OCI-LY1 (cell line): ENCODE data around the gene ADAMTS8.

ENCODE experiments used
- CTCF ChIP-seq: fragments of 200-600 bp; sonication (generic), shearing (Covaris generic); IDR thresholded peaks from 2 replicates; pipeline ENCODE4 v1.5.1; 2017; ENCODE audit warnings: mild to moderate bottlenecking, antibody characterized with exemption, low read length, moderate library complexity, mixed read lengths
- EZH2 ChIP-seq: fragments of 200-600 bp; sonication (generic), shearing (Covaris generic); IDR thresholded peaks from 2 replicates; pipeline ENCODE4 v1.8.0; 2017; ENCODE audit warnings: borderline replicate concordance, mixed run types, mild to moderate bottlenecking, antibody characterized with exemption, low read length, moderate library complexity, mixed read lengths

- TF ChIP-seq CTCF (no peak), EZH2 (no peak)
Measured at GRCh38 chr11:130464291-130464812, 35.9 kb upstream of the ADAMTS8 start.
